CD4-positive, alpha-beta T cell treated with Interferon gamma for 1 hour (primary cell): ENCODE results near the gene OBSL1.

ENCODE experiments used
- DNase-seq: peaks from one replicate; pipeline ENCODE4 v3.0.0-alpha.2; 2020

The OBSL1 gene

DNA sequence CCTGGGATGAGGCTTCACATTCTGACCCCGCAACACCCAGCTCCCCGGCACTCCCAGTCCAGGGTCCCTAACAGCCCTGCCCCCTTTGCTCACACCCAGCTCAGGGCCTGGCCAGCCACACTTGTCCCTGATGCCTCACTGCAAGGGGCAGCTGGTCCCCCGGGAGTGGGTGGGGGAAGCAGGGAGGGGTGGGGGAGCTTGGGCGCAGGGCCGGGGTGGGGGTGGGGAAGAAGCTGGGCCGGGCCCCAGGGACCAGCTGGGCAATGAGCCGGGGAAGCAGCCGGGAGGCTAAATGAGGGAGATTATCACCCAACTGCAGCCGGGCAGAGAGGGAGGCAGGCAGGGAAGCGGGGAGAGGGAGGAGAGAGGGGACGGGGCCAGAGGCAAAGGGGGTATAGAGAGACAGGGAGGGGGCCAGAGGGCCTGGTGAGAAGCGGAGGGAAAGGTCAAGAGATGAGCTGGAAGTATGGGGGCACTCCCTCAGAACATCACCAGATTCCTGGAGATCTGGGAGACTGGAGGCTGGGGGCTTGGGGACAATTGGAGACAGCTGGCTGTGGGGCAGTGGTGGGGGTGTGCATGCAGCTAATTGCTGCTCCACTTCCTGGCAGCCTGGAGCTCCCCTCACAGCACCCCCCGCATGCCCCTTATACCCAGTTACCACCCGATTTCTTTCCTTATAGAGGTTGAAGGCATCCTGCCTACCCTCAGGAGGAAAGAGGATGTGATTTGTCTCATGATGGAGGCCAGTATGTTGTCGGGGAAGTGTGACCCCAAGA lies 59.6 kb downstream of the OBSL1 start:
- no peak for DNase-seq

DNA sequence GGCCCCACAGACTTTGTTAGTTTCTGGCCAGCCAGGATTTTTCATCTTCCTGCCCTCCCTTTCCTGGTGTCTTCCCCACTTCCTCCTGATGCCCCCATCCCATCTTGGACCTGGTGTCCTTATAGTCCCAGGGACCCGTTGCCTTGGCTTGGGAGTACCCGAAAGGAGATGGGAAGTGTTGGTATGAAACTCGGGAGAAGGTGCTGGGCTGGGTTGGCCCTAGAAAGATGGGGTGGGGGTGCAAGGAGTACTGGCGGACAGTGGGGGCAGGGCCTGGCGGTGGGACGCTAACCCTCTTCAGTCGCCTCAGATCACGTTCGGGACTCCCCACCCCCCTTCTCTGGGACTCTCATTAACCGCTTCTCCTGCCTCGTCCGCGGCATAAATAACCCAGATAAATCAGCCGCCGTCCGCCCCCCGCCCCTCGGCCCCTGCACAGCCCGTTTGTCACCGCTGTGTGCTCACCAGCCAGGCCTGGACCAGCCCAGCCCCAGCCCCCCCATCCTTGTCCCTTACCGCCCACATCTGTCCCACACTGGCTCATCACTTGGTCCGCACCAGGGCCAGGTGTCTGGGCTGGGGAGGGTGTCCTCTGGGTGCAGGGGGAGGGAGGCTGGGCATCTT lies 60.7 kb downstream of the OBSL1 start:
- DNase-seq, result no peak

DNA sequence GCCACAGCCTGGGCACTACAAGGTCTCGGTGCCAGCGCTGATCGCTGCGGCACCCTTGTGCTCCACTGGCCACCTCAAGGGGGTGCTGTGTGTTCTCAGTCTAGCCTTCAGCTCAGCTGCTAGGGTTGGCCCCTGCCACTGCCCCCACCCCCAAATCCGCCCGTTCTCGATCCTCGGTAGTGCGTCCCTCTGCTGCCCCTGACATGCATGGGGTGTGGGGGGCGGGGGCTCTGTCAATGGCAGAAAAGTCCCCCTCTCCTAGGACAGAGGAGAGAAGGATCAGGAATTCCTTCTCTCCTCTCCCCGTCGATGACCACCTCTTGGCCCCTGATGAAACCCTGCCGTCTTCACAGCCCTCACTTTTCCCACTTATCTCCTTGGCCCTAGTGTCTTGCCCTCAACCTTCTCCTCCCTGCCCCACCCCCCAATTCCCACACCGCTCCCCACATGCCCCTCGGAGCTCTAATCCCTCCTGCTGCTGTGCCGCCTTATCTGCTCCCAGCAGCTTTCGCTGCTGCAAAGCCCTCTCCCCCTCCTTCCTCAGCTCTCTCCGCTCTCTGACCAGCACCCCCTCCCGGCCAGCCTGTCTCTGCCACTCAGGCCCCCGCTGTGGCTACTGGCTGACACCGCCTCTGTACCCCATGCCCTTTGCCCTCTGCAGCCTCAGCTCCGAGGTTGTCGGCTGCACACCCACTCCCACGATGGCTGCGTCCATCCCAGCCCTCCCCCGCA lies 61.4 kb downstream of the OBSL1 start:
- no peak for DNase-seq

DNA sequence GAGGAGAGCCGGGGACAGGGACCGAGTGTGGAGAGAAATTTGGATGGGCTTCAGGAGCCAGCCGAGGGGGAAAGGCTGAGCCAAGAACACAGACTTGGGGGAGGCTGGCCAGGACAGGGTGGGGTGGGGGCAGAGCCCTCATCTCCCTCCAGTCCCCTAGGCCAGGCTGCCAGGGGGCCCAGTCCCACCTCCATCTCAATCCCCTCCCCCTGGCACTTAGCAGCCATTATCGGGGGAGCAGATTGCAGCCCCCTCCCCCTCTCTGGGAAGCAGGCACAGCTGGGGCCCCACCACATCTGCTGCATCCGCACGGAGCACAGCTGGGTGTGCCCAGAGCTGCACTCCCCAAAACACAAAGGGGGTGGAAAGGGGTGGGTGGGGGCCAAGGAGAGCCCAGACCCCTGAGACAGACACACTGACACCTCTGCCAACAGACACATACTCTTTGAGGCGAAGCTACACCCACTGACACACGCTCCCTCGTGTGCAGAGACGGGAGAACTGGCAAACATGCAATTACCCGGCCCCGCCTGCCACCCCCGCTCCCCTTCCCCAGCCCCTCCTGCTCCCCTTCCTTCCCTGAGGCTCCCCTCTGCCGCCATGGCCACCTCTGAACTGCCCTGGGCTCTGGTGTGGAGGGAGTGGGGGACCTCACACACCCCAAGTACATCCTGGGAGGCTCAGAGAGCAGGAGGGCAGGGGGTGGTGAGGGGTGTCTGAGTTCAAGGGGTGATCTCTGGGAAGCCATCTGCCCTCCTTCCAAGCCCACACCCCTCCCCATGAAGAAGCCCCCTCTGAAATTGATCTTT lies 62.2 kb downstream of the OBSL1 start:
- DNase-seq, result no peak

DNA sequence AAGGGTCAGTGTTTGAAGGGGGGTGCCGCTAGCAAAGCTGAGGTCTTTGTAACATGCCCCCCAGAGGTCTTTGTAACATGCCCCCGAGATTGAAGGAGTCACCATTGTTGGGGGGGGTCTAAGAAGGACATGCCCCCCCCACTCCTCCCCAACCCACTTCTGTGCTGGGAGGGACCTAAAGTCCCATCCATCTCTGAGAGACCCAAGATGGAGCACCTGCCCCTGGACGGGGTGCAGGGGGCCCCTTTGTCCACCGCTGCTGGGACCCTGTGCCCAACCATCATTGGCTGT lies 63.0 kb downstream of the OBSL1 start:
- DNase-seq, result no peak

DNA sequence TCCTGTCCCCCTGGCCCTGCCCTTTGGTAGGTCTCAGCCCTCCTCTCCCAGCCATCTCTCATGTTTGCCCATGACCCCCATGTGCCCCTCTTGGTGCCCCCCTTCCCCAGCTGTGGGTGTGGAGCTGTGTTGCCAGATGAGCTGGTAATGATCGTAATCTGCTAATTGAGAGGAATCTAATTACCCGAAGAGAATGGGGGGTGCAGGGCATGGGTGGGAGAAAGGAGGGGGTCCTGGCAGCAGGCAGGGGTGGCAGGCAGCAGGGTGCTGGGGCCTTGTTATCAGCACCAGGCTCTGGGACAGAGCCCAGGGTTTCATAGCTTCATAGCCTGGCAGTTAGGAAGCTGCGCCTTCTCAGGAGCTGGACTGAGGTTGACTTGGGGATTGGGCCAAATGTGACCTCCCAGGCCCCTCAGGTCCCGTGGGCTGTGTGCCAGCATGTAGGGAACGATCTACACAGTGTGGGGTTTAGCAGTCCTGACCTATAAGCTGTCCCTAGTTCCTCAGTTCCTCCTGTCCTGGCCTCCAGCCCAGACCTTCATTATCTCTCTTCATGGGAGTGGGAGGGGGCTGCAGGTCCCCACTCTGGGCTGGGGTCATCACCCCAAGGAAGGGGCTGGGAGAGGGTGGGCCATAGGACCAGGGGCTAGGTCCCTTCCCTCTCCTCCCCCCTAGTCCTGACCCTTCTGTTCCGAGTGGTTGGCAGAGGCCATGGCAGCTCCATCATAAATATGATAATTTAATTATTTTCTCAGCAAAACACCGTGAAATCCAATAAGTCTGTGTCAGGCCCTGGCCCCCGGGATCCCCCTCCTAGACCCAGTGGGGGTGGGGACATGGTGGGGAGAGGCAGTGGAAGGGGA lies 63.5 kb downstream of the OBSL1 start:
- DNase-seq, result no peak

DNA sequence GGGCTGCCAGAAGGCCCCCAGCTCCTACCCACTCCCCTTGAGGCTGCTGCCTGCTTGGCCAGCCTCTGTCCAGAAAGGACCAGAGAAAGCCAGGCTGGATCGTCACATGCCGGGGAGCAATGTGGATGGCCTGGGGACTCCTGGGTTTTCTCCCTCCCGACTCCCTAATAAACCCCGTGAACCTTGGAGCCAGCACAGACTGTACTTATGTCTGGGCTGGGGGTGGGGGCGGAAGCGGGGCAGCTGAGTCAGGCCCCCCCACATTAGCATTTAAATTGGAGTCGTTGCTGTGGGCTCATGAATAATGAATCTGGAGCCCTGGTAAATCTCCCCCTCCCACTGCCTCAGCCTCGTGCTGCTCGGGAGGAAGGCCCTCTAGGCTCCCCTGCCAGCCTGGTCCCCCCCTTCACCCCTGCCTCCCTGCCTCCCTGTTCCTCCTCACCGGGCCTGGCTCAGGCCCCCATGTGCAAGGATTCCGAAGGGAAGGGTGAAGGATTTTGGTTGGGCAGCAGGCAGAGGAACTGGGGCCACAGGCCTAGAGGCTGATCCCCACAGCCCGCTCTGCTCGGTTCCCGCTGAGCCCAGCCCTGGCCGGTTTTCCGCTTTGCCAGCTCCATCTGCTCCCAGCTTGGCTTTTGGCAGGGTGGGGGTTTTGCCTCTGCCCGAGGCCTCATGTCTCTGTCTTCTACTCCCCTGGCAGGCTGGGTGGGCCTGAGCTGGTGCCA lies 64.4 kb downstream of the OBSL1 start:
- DNase-seq, result no peak

DNA sequence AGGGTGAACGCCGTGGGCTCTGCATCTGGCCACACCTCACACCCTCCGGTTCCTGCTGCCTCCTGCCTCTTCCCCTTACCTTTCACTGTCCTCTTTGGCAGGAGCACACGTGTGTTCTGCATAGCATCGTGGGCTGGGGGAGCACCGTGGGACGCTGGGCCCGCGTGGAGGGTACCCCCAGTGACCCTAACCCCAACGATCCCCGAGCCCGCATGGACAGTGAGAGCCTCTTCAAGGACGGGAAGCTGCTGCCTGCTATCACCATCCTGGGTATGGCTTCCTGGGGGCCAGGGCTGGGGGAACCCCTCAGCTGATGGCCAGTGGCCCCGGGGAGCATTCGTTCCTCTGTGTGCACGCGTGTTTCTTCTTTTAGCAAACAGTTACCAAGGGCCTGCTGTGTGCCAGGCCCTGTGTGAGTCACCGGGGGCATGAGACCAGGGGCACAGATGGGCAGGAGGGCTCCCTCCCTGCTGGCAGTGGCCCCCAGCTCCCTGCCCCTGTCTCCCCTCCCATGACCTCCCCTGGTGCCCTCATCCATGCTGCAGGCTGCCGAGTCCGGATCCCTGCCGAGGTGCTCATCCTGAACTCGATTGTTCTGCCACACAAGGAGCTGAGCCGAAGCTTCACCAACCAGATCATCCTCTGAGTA lies 65.1 kb downstream of the OBSL1 start:
- no peak for DNase-seq

DNA sequence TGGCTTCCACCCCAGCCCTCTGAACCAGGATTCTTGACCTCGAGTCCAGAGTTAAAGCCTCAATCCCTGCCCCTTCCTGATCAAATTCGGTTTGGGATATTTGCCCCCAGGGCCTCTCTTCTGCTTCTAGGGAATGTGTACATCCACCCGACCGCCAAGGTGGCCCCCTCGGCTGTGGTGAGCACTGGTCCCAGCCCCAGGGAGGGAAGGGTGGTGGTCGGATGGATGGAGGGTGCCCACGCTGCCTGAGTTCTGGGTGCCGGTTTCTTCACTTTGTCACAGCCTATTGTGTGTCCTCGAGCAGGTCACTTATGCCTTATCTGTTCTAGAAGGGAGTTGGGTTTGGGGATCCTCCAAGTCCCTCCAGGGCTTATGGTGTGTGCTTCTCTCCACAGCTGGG lies 65.8 kb downstream of the OBSL1 start:
- no peak for DNase-seq

DNA sequence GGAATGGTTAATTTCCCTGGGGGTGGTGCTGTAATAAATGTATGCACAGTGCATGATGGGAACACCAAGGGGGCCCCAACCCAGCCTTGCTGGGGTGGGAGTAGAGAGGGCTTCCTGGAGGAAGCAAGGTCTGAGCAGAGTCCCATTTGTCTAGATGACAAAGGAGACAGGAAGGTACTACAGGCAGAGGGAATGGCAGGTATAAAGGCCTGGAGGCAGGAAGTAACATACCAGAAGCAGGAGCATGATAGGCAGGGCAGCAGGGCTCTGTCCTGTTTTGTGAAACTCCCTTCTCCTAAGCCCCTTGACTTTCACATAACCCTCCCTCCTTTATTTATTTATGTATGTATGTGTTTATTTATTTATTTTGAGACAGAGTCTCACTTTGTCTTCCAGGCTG lies 68.7 kb downstream of the OBSL1 start:
- no peak for DNase-seq

DNA sequence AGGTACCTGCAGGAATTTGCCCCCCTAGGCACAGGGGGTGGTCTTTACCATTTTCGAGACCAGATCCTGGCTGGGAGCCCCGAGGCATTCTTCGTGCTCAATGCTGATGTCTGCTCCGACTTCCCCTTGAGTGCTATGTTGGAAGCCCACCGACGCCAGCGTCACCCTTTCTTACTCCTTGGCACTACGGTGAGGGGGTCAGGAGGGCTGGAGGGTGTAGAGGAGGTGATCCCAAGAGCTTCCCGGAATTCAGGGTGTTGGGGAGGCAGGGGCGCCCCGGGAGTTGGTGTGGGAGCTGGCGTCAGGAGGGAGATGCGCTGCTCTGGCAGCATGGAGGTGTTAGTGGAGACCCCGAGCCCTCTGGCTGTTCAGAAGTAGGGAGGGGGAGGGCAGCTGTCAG lies 69.5 kb downstream of the OBSL1 start:
- no peak for DNase-seq
